PC-9 (cell line): Measurements from ENCODE around the gene SLMAP. TPM values are rescaled to one million over a fixed set of nuclear protein-coding genes. Genes with fewer than 3 reads are reported as not detected.

Experiments
- Bru-seq: library from RNA; stranded (reverse); fragments of 400-500 nt; gene quantifications from one replicate; lab custom pipeline; 2021; lab: Mats Ljungman, UMichigan
- BruChase-seq, 2 experiments: library from RNA; stranded (reverse); fragments of 400-500 nt; gene quantifications; one replicate each; lab custom pipeline; 2021; lab: Mats Ljungman, UMichigan
- BruUV-seq: library from RNA; stranded (reverse); fragments of 400-500 nt; replicated peaks from 2 replicates; lab custom pipeline; 2021; lab: Mats Ljungman, UMichigan
- CTCF ChIA-PET: fragments of 300-600 bp; sonication (Branson Sonifier 250); formaldehyde crosslinking; loops from one replicate; lab custom pipeline; 2022; ENCODE audit warnings: antibody characterized with exemption; lab: Charles Lee
- POLR2A ChIA-PET: fragments of 300-600 bp; sonication (Branson Sonifier 250); formaldehyde crosslinking; loops from one replicate; lab custom pipeline; 2022; ENCODE audit warnings: antibody characterized with exemption; ENCODE audit not compliant: unreplicated experiment; lab: Charles Lee
- DNase-seq, 2 experiments: peaks; one replicate each; pipeline versions ENCODE4 v3.0.0 to v3.0.0-alpha.2; 2015 to 2022; ENCODE audit warnings: mixed read lengths in 1 of 2
- H2AFZ ChIP-seq: fragments of 200-600 bp; sonication (generic); 2 replicates; pipeline ENCODE4 v1.8.1; 2017; ENCODE audit warnings: antibody characterized with exemption
- H3F3A ChIP-seq: fragments of 200-600 bp; sonication (generic); 2 replicates; pipeline ENCODE4 v1.8.1; 2017; ENCODE audit warnings: antibody characterized with exemption, mild to moderate bottlenecking, low read depth; ENCODE audit not compliant: insufficient read depth
- H3K27ac ChIP-seq: fragments of 200-600 bp; sonication (generic); 2 replicates; pipeline ENCODE4 v1.6.1; 2016; ENCODE audit warnings: mixed run types
- H3K27me3 ChIP-seq: fragments of 200-600 bp; sonication (generic); 2 replicates; pipeline ENCODE4 v1.6.1; 2016; ENCODE audit warnings: low read depth, mixed run types; ENCODE audit not compliant: insufficient read depth
- H3K36me3 ChIP-seq: fragments of 200-600 bp; sonication (generic); 2 replicates; pipeline ENCODE4 v1.6.1; 2016; ENCODE audit warnings: low read depth, mixed run types
- H3K4me1 ChIP-seq: fragments of 200-600 bp; sonication (generic); replicated peaks from 2 replicates; pipeline ENCODE4 v1.6.1; 2016; ENCODE audit warnings: mixed run types; ENCODE audit not compliant: insufficient read depth
- H3K4me2 ChIP-seq: fragments of 200-600 bp; sonication (generic); 2 replicates; pipeline ENCODE4 v1.6.1; 2017; ENCODE audit warnings: mixed run types
- H3K4me3 ChIP-seq: fragments of 200-600 bp; sonication (generic); 2 replicates; pipeline ENCODE4 v1.6.1; 2016; ENCODE audit warnings: mixed run types
- H3K79me2 ChIP-seq: fragments of 200-600 bp; sonication (generic); 2 replicates; pipeline ENCODE4 v1.6.1; 2017; ENCODE audit warnings: low read depth, mixed run types
- H3K9me2 ChIP-seq: fragments of 200-600 bp; sonication (generic); 2 replicates; pipeline ENCODE4 v1.8.1; 2017; ENCODE audit warnings: mild to moderate bottlenecking; ENCODE audit not compliant: insufficient read depth
- H3K9me3 ChIP-seq: fragments of 200-600 bp; sonication (generic); 2 replicates; pipeline ENCODE4 v1.8.1; 2016; ENCODE audit warnings: low read depth; ENCODE audit not compliant: insufficient read depth
- H4K20me1 ChIP-seq: fragments of 200-600 bp; sonication (generic); 2 replicates; pipeline ENCODE4 v1.8.1; 2017; ENCODE audit not compliant: insufficient read depth
- EZH2 ChIP-seq: fragments of 200-600 bp; sonication (generic); IDR thresholded peaks from 2 replicates; pipeline ENCODE4 v1.8.0; 2017; ENCODE audit warnings: antibody characterized with exemption, low read depth
- intact Hi-C: fragments of 100-400 bp; cut with micrococcal nuclease; formaldehyde crosslinking; loops from one replicate; pipeline ENCODE4 v1.10.0; 2022; ENCODE audit not compliant: unreplicated experiment
- long read RNA-seq: library from polyadenylated mRNA; stranded (forward); transcript quantifications from one replicate; pipeline ENCODE4 v2.0.0, GENCODE V29; 2022
- total RNA-seq: library from RNA; stranded (reverse); gene quantifications from 2 replicates; pipeline ENCODE4 v1.2.3, GENCODE V29; 2021
- TF ChIP-seq, protein P1 (sequence below): fragments of 200-600 bp; sonication (generic); conservative IDR thresholded peaks from 2 replicates; pipeline ENCODE4 v1.6.1; 2017; ENCODE audit warnings: mixed run types, antibody characterized with exemption, mild to moderate bottlenecking, moderate library complexity

The SLMAP gene, protein sequence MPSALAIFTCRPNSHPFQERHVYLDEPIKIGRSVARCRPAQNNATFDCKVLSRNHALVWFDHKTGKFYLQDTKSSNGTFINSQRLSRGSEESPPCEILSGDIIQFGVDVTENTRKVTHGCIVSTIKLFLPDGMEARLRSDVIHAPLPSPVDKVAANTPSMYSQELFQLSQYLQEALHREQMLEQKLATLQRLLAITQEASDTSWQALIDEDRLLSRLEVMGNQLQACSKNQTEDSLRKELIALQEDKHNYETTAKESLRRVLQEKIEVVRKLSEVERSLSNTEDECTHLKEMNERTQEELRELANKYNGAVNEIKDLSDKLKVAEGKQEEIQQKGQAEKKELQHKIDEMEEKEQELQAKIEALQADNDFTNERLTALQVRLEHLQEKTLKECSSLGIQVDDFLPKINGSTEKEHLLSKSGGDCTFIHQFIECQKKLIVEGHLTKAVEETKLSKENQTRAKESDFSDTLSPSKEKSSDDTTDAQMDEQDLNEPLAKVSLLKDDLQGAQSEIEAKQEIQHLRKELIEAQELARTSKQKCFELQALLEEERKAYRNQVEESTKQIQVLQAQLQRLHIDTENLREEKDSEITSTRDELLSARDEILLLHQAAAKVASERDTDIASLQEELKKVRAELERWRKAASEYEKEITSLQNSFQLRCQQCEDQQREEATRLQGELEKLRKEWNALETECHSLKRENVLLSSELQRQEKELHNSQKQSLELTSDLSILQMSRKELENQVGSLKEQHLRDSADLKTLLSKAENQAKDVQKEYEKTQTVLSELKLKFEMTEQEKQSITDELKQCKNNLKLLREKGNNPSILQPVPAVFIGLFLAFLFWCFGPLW
- total RNA-seq (116 and 119 TPM in 2 replicates), Bru-seq, nascent RNA (percentile 95 among the genes with signal in this experiment), BruChase-seq, experiment 1, labeled RNA remaining after a 2-hour chase (percentile 92 among the genes with signal in this experiment), BruChase-seq, experiment 2, labeled RNA remaining after a 6-hour chase (percentile 83 among the genes with signal in this experiment)
- long read RNA-seq, full-length matches to known transcripts: 2 of 86 reads
- long read RNA-seq, partial matches to known transcripts: 18 of 86 reads
- long read RNA-seq, other reads (novel, unspliced or antisense): 66 of 86 reads

DNA sequence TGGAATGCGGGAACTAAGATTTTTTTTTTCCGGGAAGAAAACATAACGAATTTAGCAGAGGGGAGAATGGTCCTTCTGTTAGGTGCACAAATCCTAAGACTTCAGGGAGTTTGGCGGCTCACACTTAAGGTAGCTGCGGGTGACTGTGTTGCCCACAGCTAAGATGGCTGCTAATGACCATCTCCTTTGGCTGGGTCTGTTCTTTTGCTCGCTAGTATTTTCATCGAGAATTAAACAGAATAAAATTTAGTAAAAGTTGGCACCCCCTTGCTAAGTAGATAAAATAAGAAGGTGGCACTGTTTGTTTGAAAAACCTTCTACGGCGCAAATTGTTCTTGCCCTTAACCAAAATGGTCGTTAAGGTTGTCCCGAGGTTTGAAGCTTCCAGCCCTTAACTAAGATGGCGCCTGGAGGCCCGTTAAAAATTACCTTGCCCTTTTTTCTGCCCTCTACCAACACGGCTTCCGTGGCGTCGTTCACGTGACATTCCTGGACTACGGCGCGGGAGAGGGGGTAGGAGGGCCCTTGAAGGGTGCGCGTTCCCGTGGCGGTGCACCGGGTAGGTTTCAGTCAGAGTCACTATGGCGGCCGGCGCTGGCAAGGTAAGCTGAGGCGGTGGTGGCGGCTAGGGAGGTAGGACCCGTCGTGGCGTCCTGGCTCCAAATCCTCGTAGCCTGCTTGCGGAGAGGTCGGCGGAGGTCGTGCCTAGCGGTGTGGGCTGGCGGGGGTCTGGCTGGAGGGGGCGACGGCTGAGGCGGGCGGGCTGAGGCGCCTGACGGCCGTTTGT, at the start of gene SLMAP:
Gene SLMAP (plus strand): TSS at position 569 of the 787 bp plus-strand sequence. CDS start 1,343 bp downstream, outside the sequence.
- DNase-seq: peak; percentile 87 to 95
- peaks cover 9% of the 10 kb centered on the region; the same call in 1 of the 2 replicates for H3K36me3 ChIP-seq
- peaks cover 62% of the 10 kb centered on the region for H3K79me2 ChIP-seq
- H3K27me3 ChIP-seq: no peaks in the 10 kb centered on the region
- peak within 1 kb of the TSS; percentile 83 for H2AFZ ChIP-seq
- intact Hi-C loops: loop anchor here (1.0 to 10.0 kb wide), 6 partner anchors 47 to 584 kb away; partner anchors contain the start of genes ARF4 and DENND6A
- peaks cover 56% of the 10 kb centered on the region for H3K4me1 ChIP-seq
- peaks cover 32% of the 10 kb centered on the region; the same call in 1 of the 2 replicates for H3F3A ChIP-seq
- POLR2A ChIA-PET: interaction anchor here (0.5 to 1.2 kb wide), 5 partner anchors 8 to 221 kb away, joined by 3 to 5 read pairs (median 3); partner anchors contain the start of gene DENND6A
- CTCF ChIA-PET: interaction anchor here (0.7 kb wide), 1 partner anchor 66 kb away, joined by 4 read pairs; no protein-coding TSS in a partner anchor
- peak within 1 kb of the TSS; percentile 95 for H3K27ac ChIP-seq
- peak within 1 kb of the TSS; percentile 74 for H3K4me3 ChIP-seq
- no peaks in the 10 kb centered on the region for H3K9me2 ChIP-seq
- peak within 1 kb of the TSS; percentile 96 for H3K4me2 ChIP-seq
- no TSS peak for BruUV-seq
- H4K20me1 ChIP-seq: peaks cover 16% of the 10 kb centered on the region
- no peaks in the 10 kb centered on the region for H3K9me3 ChIP-seq
- TF ChIP-seq, protein P1, sequence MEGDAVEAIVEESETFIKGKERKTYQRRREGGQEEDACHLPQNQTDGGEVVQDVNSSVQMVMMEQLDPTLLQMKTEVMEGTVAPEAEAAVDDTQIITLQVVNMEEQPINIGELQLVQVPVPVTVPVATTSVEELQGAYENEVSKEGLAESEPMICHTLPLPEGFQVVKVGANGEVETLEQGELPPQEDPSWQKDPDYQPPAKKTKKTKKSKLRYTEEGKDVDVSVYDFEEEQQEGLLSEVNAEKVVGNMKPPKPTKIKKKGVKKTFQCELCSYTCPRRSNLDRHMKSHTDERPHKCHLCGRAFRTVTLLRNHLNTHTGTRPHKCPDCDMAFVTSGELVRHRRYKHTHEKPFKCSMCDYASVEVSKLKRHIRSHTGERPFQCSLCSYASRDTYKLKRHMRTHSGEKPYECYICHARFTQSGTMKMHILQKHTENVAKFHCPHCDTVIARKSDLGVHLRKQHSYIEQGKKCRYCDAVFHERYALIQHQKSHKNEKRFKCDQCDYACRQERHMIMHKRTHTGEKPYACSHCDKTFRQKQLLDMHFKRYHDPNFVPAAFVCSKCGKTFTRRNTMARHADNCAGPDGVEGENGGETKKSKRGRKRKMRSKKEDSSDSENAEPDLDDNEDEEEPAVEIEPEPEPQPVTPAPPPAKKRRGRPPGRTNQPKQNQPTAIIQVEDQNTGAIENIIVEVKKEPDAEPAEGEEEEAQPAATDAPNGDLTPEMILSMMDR: no peak
- no peak for TF ChIP-seq EZH2

DNA sequence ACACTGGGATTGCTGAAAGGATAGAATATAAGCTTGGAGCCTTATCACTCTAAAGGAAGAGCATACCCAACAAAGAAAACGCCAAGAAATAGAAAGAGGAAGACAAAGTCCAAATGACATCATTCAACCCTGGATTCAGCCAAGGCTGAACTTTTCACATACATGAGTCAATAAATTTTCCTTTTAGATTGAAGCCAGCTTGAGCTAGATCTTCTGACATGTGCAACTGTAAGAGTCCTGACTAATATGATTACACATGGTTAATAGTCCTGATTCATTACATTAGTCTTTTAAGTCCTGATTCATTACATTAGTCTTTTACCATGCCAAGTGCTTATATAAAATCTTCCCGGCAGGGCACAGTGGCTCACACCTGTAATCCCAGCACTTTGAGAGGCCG, 49.6 kb upstream of the SLMAP start:
- H3K4me1 ChIP-seq: peaks cover 5% of the 10 kb centered on the region
- H3K4me2 ChIP-seq: no peak overlapping the region
- no TSS peak for BruUV-seq
- no peaks in the 10 kb centered on the region for H3K79me2 ChIP-seq
- 0 out of 2 replicates have a peak, but pooled peaks cover 5% of the 10 kb centered on the region for H3F3A ChIP-seq
- H3K27ac ChIP-seq: no peak overlapping the region
- ChIA-PET POLR2A (no interaction called here), CTCF (no interaction called here)
- H3K36me3 ChIP-seq: no peaks in the 10 kb centered on the region
- H3K4me3 ChIP-seq: no peak overlapping the region
- H3K9me2 ChIP-seq: no peaks in the 10 kb centered on the region
- H4K20me1 ChIP-seq: no peaks in the 10 kb centered on the region
- peak in 1 of 2 experiments; percentile 55 for DNase-seq
- intact Hi-C loops: no loop called here
- no peaks in the 10 kb centered on the region for H3K27me3 ChIP-seq
- H3K9me3 ChIP-seq: no peaks in the 10 kb centered on the region
- TF ChIP-seq EZH2: no peak
- TF ChIP-seq, protein P1: no peak
- no peak overlapping the region for H2AFZ ChIP-seq
